GM12878 (cell line): ENCODE data around the gene FHOD3. TPM values are rescaled to one million over a fixed set of nuclear protein-coding genes. Genes with fewer than 3 reads are reported as not detected.
A peak's percentile ranks its signal among the peaks of the same experiment; 100 is the strongest.

Source experiments
- ATAC-seq: fragments of 200-7000 bp; cut with Tn5 transposase; 3 replicates; pipeline ENCODE4 v1.9.1; 2020; ENCODE audit warnings: mild to moderate bottlenecking, moderate library complexity
- BruUV-seq: library from RNA; stranded (reverse); fragments of 400-500 nt; replicated peaks from 2 replicates; lab custom pipeline; 2021; lab: Mats Ljungman, UMichigan
- CTCF ChIA-PET: fragments of 300-600 bp; sonication (Branson Sonifier 250); formaldehyde crosslinking; extraction: SDS; loops from one replicate; lab custom pipeline; 2021; ENCODE audit warnings: inconsistent platforms; lab: Yijun Ruan, JAX
- POLR2A ChIA-PET: fragments of 350-600 bp; formaldehyde crosslinking; extraction: SDS; loops from one replicate; lab custom pipeline; 2021; ENCODE audit warnings: inconsistent platforms; lab: Charles Lee
- RAD21 ChIA-PET: fragments of 300-600 bp; sonication (Branson Sonifier 250); formaldehyde crosslinking; loops from one replicate; lab custom pipeline; 2023; ENCODE audit warnings: antibody characterized with exemption; ENCODE audit not compliant: unreplicated experiment; lab: Charles Lee
- SMC1A ChIA-PET: fragments of 300-600 bp; sonication (Branson Sonifier 250); formaldehyde crosslinking; loops from one replicate; lab custom pipeline; 2023; ENCODE audit not compliant: unreplicated experiment, uncharacterized antibody; lab: Charles Lee
- DNase-seq: peaks from one replicate; pipeline ENCODE4 v3.0.0-alpha.2; 2011; ENCODE audit warnings: low read depth, low spot score
- FAIRE-seq: peaks from 3 replicates; lab custom pipeline; 2011; peaks lifted over from hg19 to GRCh38; lab: Jason Lieb, UNC
- H2AFZ ChIP-seq: 2 replicates; pipeline ENCODE4 v1.6.0; 2011; ENCODE audit warnings: low read depth, low read length, control low read depth; ENCODE audit not compliant: control insufficient read depth
- H3K27ac ChIP-seq: 2 replicates; pipeline ENCODE4 v1.5.1; 2011; ENCODE audit warnings: control low read depth; ENCODE audit not compliant: control insufficient read depth, insufficient read depth
- H3K27me3 ChIP-seq, 2 experiments: replicated peaks in 1 of 2; 2 replicates each; pipeline versions ENCODE4 v1.6.0 to v1.6.1; 2011; ENCODE audit warnings: low read length in 1 of 2; ENCODE audit not compliant: control insufficient read depth in 2 of 2, insufficient read depth in 2 of 2
- H3K36me3 ChIP-seq, 2 experiments: 2 replicates each; pipeline ENCODE4 v1.5.1; 2011; ENCODE audit warnings: low read length in 1 of 2; ENCODE audit not compliant: control insufficient read depth in 2 of 2, insufficient read depth in 2 of 2
- H3K4me1 ChIP-seq: 2 replicates; pipeline ENCODE4 v1.6.1; 2011; ENCODE audit warnings: mild to moderate bottlenecking, low read length, moderate library complexity, mixed read lengths; ENCODE audit not compliant: control insufficient read depth, insufficient read depth
- H3K4me2 ChIP-seq: 2 replicates; pipeline ENCODE4 v1.6.0; 2011; ENCODE audit warnings: control low read depth; ENCODE audit not compliant: control insufficient read depth, insufficient read depth
- H3K4me3 ChIP-seq: fragments of 200-600 bp; sonication (generic); 2 replicates; pipeline ENCODE4 v1.5.1; 2016
- H3K79me2 ChIP-seq: 2 replicates; pipeline ENCODE4 v1.6.0; 2011; ENCODE audit warnings: low read length; ENCODE audit not compliant: control insufficient read depth, insufficient read depth
- H3K9ac ChIP-seq: 2 replicates; pipeline ENCODE4 v1.8.0; 2011; ENCODE audit warnings: low read length, control low read depth, mixed read lengths; ENCODE audit not compliant: control insufficient read depth, insufficient read depth
- H3K9me3 ChIP-seq: replicated peaks from 3 replicates; pipeline ENCODE4 v1.5.1; 2011; ENCODE audit warnings: mild to moderate bottlenecking, low read length; ENCODE audit not compliant: control insufficient read depth, insufficient read depth
- H4K20me1 ChIP-seq: 2 replicates; pipeline ENCODE4 v1.6.0; 2011; ENCODE audit not compliant: control insufficient read depth, insufficient read depth
- CEBPB ChIP-seq, 2 experiments: fragments of 150-350 bp in 1 of 2; IDR thresholded peaks; 2 replicates each; pipeline ENCODE4 v1.6.1; 2012 to 2014; ENCODE audit warnings: low read depth in 2 of 2, low read length in 2 of 2, borderline replicate concordance in 1 of 2, inconsistent platforms in 1 of 2
- CHD4 ChIP-seq: fragments of 200-600 bp; sonication (generic); IDR thresholded peaks from 2 replicates; pipeline ENCODE4 v1.6.1; 2016; ENCODE audit warnings: mild to moderate bottlenecking
- CREM ChIP-seq: IDR thresholded peaks from 2 replicates; pipeline ENCODE4 v1.6.1; 2014; ENCODE audit warnings: antibody characterized with exemption, low read depth
- EGR1 ChIP-seq, 2 experiments: IDR thresholded peaks; 1 replicate in 1 of 2; 2 replicates in 1 of 2; pipeline ENCODE4 v1.6.1; 2011 to 2012; ENCODE audit warnings: low read depth in 2 of 2, low read length in 2 of 2, borderline replicate concordance in 1 of 2, mild to moderate bottlenecking in 1 of 2, moderate library complexity in 1 of 2
- EZH2 ChIP-seq: IDR thresholded peaks from 2 replicates; pipeline ENCODE4 v1.6.1; 2012; ENCODE audit warnings: low read depth, mild to moderate bottlenecking, control low read depth, inconsistent platforms, low read length, borderline replicate concordance; ENCODE audit not compliant: control insufficient read depth
- JUND ChIP-seq: IDR thresholded peaks from 2 replicates; pipeline ENCODE4 v1.6.1; 2012; ENCODE audit warnings: low read depth, mild to moderate bottlenecking, low read length, improper control_type of control experiment, moderate library complexity
- TCF3 ChIP-seq: IDR thresholded peaks from 2 replicates; pipeline ENCODE4 v1.6.1; 2012; ENCODE audit warnings: low read depth, mild to moderate bottlenecking, low read length, borderline replicate concordance; ENCODE audit not compliant: insufficient read depth
- ZNF24 ChIP-seq: fragments of 450-650 bp; IDR thresholded peaks from 2 replicates; pipeline ENCODE4 v1.6.1; 2017; ENCODE audit warnings: antibody characterized with exemption, mild to moderate bottlenecking
- ZNF274 ChIP-seq: IDR thresholded peaks from one replicate; pipeline ENCODE4 v1.8.0; 2011; ENCODE audit not compliant: insufficient read length, insufficient read depth
- WGBS: methylation state at CpG from one replicate; pipeline ENCODE4 v1.1.6; 2016; ENCODE audit warnings: low lambda C conversion rate; ENCODE audit not compliant: insufficient replicate concordance, insufficient coverage; ENCODE audit errors: missing lambda C conversion rate; 5-methylcytosine and 5-hydroxymethylcytosine counted together
- in situ Hi-C: fragments of 300-500 bp; cut with MboI; formaldehyde crosslinking; loops from 9 replicates; pipeline ENCODE4 v1.14.3; 2018; ENCODE audit warnings: mixed read lengths
- intact Hi-C: fragments of 100-400 bp; cut with micrococcal nuclease; formaldehyde crosslinking; loops from one replicate; pipeline ENCODE4 v1.14.2; 2022; ENCODE audit not compliant: unreplicated experiment
- polyA plus RNA-seq, 11 experiments: library from polyadenylated mRNA; depleted of rRNA in 4 of 11; unstranded in 6 of 11; stranded (reverse) in 5 of 11; fragments of >200 nt; fragmentation: Nextera tagmentation in 4 of 11; fragmentation: Illumina TruSeq in 1 of 11; extraction: Ambion mirVana in 4 of 11; extraction: Trizol in 1 of 11; gene quantifications; 1 replicate in 1 of 11; 2 replicates in 10 of 11; pipeline versions ENCODE4 v1.2.1 to v1.2.3, GENCODE V29; 2011 to 2016; ENCODE audit warnings: inconsistent platforms in 2 of 11, missing spikeins in 2 of 11, low read depth in 1 of 11
- total RNA-seq, 4 experiments: library from RNA; depleted of rRNA in 3 of 4; stranded (reverse); fragments of >200 nt in 3 of 4; fragmentation: Illumina TruSeq in 1 of 4; extraction: Trizol in 1 of 4; gene quantifications; 2 replicates each; pipeline versions ENCODE4 v1.2.1 to v1.2.3, GENCODE V29; 2013 to 2021
- TF ChIP-seq, protein P1 (sequence below), 3 experiments: IDR thresholded peaks in 2 of 3; conservative IDR thresholded peaks in 1 of 3; 2 replicates each; pipeline ENCODE4 v1.5.1; 2011; ENCODE audit warnings: low read depth in 3 of 3, low read length in 3 of 3, mild to moderate bottlenecking in 3 of 3, control low read depth in 2 of 3, moderate library complexity in 2 of 3, inconsistent platforms in 1 of 3, mixed read lengths in 1 of 3; ENCODE audit not compliant: control insufficient read depth in 2 of 3, insufficient read depth in 1 of 3; ENCODE audit errors: extremely low read depth in 1 of 3
- TF ChIP-seq, protein P2 (sequence below): fragments of 450-650 bp; formaldehyde crosslinking; IDR thresholded peaks from 2 replicates; pipeline ENCODE4 v1.5.0; 2022; ENCODE audit warnings: mild to moderate bottlenecking, missing genetic modification characterization
- TF ChIP-seq, protein P3 (sequence below): IDR thresholded peaks from 2 replicates; pipeline ENCODE4 v1.6.1; 2012; ENCODE audit warnings: low read depth, low read length, improper control_type of control experiment
- TF ChIP-seq, protein P4 (sequence below): fragments of 450-650 bp; IDR thresholded peaks from 2 replicates; pipeline ENCODE4 v1.6.1; 2016; ENCODE audit warnings: mild to moderate bottlenecking

The FHOD3 gene
- total and polyA plus RNA-seq, 10 of the 15 experiments (the other 5 are each of a cell fraction or from before 2014, with no cell fraction given): 0.77 to 26.7 (median 10.4) TPM

DNA sequence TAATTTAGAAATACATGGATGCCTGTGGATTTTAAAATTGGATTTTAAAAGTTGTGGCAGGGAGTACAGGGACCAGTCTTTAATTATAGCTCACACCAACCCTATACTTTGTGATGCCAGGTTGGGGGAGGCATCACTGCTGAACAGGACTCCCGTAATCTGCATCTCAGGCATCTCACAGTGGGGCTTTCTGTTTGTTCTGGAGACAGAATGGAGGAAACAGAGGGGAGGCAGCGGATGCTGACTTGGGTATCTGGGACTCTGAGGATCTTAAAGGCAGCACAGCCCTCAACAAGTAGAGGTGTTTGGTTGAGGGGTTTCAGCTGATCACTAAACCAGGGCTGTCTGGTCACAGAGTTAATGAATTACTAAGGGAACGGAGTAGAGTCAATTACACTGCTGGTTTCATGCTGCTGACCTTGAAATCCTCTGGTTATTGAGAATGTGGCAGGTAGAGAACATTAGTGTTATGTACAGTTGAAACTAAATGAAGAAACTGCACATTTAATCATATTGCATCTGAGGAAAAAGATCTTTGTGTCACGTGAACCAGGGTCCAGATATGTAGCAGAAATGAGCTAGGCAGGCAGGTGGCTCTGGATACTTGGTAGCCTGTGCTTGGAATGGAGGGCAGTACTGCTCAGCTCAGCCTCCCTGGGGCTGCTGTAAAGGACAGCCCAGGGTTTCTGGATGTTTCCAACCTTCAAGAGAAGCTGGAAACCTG lies 40.3 kb downstream of the FHOD3 start:
- SMC1A ChIA-PET: interaction anchor here (0.7 to 7.1 kb wide), 29 partner anchors 8 to 377 kb away, joined by 3 to 67 read pairs (median 4); no protein-coding TSS in a partner anchor
- BruUV-seq: no TSS peak
- CTCF ChIA-PET: interaction anchor here (0.7 to 2.2 kb wide), 11 partner anchors 9 to 98 kb away, joined by 3 to 11 read pairs (median 4); no protein-coding TSS in a partner anchor
- Histone ChIP-seq H3K9me3 (no peaks in the 10 kb centered on the region; the same call in 2 of the 3 replicates), H4K20me1 (no peaks in the 10 kb centered on the region), H3K36me3 (no peaks in the 10 kb centered on the region; a peak in 2 of 4 replicates), H3K79me2 (peaks cover 2% of the 10 kb centered on the region), H3K27ac (no peak overlapping the region), H3K27me3 (no peaks in the 10 kb centered on the region), H3K4me1 (no peaks in the 10 kb centered on the region), H2AFZ (no peak overlapping the region), H3K4me2 (no peak overlapping the region), H3K9ac (peak overlapping the region; percentile 9; the same call in 1 of the 2 replicates), H3K4me3 (no peak overlapping the region)
- WGBS: 27% methylated on average over 4 of the region's 4 CpGs
- in situ Hi-C loops (no loop called here), intact Hi-C loops (no loop called here)
- ATAC-seq: peak; percentile 85
- RAD21 ChIA-PET: interaction anchor here (0.7 to 2.7 kb wide), 25 partner anchors 9 to 234 kb away, joined by 3 to 21 read pairs (median 5); partner anchors contain the start of gene FHOD3
- POLR2A ChIA-PET: interaction anchor here (0.6 to 3.0 kb wide), 11 partner anchors 8 to 43 kb away, joined by 3 to 34 read pairs (median 4); no protein-coding TSS in a partner anchor
- no peak for FAIRE-seq
- no peak for DNase-seq
- TF ChIP-seq EGR1 (IDR thresholded peaks at IDR 0.05; ENCODE audit: borderline replicate concordance in 1 of 2, low read depth in 2 of 2, low read length in 2 of 2): no peak
- TF ChIP-seq, protein P1, sequence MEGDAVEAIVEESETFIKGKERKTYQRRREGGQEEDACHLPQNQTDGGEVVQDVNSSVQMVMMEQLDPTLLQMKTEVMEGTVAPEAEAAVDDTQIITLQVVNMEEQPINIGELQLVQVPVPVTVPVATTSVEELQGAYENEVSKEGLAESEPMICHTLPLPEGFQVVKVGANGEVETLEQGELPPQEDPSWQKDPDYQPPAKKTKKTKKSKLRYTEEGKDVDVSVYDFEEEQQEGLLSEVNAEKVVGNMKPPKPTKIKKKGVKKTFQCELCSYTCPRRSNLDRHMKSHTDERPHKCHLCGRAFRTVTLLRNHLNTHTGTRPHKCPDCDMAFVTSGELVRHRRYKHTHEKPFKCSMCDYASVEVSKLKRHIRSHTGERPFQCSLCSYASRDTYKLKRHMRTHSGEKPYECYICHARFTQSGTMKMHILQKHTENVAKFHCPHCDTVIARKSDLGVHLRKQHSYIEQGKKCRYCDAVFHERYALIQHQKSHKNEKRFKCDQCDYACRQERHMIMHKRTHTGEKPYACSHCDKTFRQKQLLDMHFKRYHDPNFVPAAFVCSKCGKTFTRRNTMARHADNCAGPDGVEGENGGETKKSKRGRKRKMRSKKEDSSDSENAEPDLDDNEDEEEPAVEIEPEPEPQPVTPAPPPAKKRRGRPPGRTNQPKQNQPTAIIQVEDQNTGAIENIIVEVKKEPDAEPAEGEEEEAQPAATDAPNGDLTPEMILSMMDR (IDR thresholded peaks at IDR 0.05 in 2 of 3, conservative IDR thresholded peaks at IDR 0.05 in 1 of 3; ENCODE audit: control insufficient read depth in 2 of 3, extremely low read depth in 1 of 3, insufficient read depth in 1 of 3, low read depth in 3 of 3, low read length in 3 of 3): no peak
- TF ChIP-seq CEBPB (IDR thresholded peaks at IDR 0.05; ENCODE audit: borderline replicate concordance in 1 of 2, low read depth in 2 of 2, low read length in 2 of 2): no peak
- TF ChIP-seq ZNF274: no peak
- peak; percentile 21; the same call in 1 of the 2 replicates for TF ChIP-seq ZNF24
- TF ChIP-seq CHD4: no peak
- TF ChIP-seq CREM: no peak
- no peak for TF ChIP-seq TCF3
- TF ChIP-seq, protein P2, sequence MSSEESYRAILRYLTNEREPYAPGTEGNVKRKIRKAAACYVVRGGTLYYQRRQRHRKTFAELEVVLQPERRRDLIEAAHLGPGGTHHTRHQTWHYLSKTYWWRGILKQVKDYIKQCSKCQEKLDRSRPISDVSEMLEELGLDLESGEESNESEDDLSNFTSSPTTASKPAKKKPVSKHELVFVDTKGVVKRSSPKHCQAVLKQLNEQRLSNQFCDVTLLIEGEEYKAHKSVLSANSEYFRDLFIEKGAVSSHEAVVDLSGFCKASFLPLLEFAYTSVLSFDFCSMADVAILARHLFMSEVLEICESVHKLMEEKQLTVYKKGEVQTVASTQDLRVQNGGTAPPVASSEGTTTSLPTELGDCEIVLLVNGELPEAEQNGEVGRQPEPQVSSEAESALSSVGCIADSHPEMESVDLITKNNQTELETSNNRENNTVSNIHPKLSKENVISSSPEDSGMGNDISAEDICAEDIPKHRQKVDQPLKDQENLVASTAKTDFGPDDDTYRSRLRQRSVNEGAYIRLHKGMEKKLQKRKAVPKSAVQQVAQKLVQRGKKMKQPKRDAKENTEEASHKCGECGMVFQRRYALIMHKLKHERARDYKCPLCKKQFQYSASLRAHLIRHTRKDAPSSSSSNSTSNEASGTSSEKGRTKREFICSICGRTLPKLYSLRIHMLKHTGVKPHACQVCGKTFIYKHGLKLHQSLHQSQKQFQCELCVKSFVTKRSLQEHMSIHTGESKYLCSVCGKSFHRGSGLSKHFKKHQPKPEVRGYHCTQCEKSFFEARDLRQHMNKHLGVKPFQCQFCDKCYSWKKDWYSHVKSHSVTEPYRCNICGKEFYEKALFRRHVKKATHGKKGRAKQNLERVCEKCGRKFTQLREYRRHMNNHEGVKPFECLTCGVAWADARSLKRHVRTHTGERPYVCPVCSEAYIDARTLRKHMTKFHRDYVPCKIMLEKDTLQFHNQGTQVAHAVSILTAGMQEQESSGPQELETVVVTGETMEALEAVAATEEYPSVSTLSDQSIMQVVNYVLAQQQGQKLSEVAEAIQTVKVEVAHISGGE (CRISPR knock-in tag): no peak
- no peak for TF ChIP-seq JUND
- TF ChIP-seq, protein P3, sequence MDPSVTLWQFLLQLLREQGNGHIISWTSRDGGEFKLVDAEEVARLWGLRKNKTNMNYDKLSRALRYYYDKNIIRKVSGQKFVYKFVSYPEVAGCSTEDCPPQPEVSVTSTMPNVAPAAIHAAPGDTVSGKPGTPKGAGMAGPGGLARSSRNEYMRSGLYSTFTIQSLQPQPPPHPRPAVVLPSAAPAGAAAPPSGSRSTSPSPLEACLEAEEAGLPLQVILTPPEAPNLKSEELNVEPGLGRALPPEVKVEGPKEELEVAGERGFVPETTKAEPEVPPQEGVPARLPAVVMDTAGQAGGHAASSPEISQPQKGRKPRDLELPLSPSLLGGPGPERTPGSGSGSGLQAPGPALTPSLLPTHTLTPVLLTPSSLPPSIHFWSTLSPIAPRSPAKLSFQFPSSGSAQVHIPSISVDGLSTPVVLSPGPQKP: no peak
- no peak for TF ChIP-seq EZH2
- TF ChIP-seq, protein P4, sequence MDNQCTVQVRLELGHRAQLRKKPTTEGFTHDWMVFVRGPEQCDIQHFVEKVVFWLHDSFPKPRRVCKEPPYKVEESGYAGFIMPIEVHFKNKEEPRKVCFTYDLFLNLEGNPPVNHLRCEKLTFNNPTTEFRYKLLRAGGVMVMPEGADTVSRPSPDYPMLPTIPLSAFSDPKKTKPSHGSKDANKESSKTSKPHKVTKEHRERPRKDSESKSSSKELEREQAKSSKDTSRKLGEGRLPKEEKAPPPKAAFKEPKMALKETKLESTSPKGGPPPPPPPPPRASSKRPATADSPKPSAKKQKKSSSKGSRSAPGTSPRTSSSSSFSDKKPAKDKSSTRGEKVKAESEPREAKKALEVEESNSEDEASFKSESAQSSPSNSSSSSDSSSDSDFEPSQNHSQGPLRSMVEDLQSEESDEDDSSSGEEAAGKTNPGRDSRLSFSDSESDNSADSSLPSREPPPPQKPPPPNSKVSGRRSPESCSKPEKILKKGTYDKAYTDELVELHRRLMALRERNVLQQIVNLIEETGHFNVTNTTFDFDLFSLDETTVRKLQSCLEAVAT: no peak; the same call in 1 of the 2 replicates
